ENCODE results near the gene QKI. TPM values are rescaled to one million over a fixed set of nuclear protein-coding genes. Genes with fewer than 3 reads are reported as not detected.
A peak's percentile ranks its signal among the peaks of the same experiment; 100 is the strongest.

Gene QKI
- total and polyA plus RNA-seq, 2 experiments from 2014 or later = 38.0 to 92.5 TPM

DNA sequence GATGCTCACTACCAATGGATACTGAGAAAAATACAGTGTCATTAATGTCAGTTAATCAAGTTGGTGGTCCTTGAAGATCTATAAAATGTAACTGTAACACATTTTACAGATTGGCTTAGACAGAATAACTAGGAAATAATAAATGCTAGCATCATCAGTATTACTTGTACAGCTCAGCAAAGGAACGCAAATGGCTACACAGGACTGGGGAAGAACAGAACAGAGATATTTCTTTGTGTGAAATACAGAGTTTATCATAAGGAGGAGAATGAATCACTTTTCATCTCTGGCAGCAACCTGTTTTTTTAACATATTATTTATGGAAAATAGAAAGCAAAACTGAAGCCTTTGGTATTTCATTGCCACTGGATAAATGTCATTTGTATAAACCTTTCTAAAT, 8.2 kb upstream of the QKI start:
- H3K27me3 ChIP-seq = no peaks in the 10 kb centered on the region
- TF ChIP-seq EZH2 (IDR thresholded peaks at IDR 0.05; ENCODE audit: borderline replicate concordance) (no peak), CTCF (IDR thresholded peaks at IDR 0.05; ENCODE audit: poor library complexity) (no peak), EZH2phosphoT487 (IDR thresholded peaks at IDR 0.05; ENCODE audit: low read depth, severe bottlenecking, unreplicated experiment) (no peak)
- H3K4me2 ChIP-seq = peak overlapping the region; percentile 72
- 93% methylated on average over 1 of the region's 1 CpG for WGBS (ENCODE audit: low lambda C conversion rate, missing lambda C conversion rate)
- peaks cover 5% of the 10 kb centered on the region for H3K4me1 ChIP-seq (ENCODE audit: insufficient read depth)
- H3K79me2 ChIP-seq = no peaks in the 10 kb centered on the region
- no peaks in the 10 kb centered on the region for H3K36me3 ChIP-seq (replicated peaks; ENCODE audit: insufficient read depth, low read depth)
- no peaks in the 10 kb centered on the region for H4K20me1 ChIP-seq (ENCODE audit: insufficient read depth, poor library complexity, severe bottlenecking)
- no peak for DNase-seq (ENCODE audit: low spot score)
- peak overlapping the region; percentile 54 for H2AFZ ChIP-seq
- no peak overlapping the region for H3K4me3 ChIP-seq
- H3K9me2 ChIP-seq (replicated peaks; ENCODE audit: insufficient read depth) = no peaks in the 10 kb centered on the region
- H3K9me3 ChIP-seq (ENCODE audit: low read depth) = no peaks in the 10 kb centered on the region
- peak overlapping the region; percentile 32 for H3K27ac ChIP-seq

- Histone ChIP-seq H4K20me1 (ENCODE audit: insufficient read depth, poor library complexity, severe bottlenecking) (no peaks in the 10 kb centered on the region), H3K4me3 (no peak overlapping the region), H3K36me3 (replicated peaks; ENCODE audit: insufficient read depth, low read depth) (no peaks in the 10 kb centered on the region), H3K27ac (no peak overlapping the region), H3K9me2 (replicated peaks; ENCODE audit: insufficient read depth) (no peaks in the 10 kb centered on the region), H2AFZ (no peak overlapping the region), H3K27me3 (no peaks in the 10 kb centered on the region), H3K4me2 (no peak overlapping the region), H3K9me3 (ENCODE audit: low read depth) (no peaks in the 10 kb centered on the region), H3K4me1 (ENCODE audit: insufficient read depth) (peaks cover 5% of the 10 kb centered on the region), H3K79me2 (no peaks in the 10 kb centered on the region)
- no peak for TF ChIP-seq CTCF (IDR thresholded peaks at IDR 0.05; ENCODE audit: poor library complexity)
- TF ChIP-seq EZH2phosphoT487 (IDR thresholded peaks at IDR 0.05; ENCODE audit: low read depth, severe bottlenecking, unreplicated experiment) = no peak
- no peak for TF ChIP-seq EZH2 (IDR thresholded peaks at IDR 0.05; ENCODE audit: borderline replicate concordance)
- WGBS (ENCODE audit: low lambda C conversion rate, missing lambda C conversion rate) = 93% methylated on average over 2 of the region's 2 CpGs
- no peak for DNase-seq (ENCODE audit: low spot score)
These were observed 7.7 kb upstream of the QKI start for GRCh38 chr6:163406830-163407229.

DNA sequence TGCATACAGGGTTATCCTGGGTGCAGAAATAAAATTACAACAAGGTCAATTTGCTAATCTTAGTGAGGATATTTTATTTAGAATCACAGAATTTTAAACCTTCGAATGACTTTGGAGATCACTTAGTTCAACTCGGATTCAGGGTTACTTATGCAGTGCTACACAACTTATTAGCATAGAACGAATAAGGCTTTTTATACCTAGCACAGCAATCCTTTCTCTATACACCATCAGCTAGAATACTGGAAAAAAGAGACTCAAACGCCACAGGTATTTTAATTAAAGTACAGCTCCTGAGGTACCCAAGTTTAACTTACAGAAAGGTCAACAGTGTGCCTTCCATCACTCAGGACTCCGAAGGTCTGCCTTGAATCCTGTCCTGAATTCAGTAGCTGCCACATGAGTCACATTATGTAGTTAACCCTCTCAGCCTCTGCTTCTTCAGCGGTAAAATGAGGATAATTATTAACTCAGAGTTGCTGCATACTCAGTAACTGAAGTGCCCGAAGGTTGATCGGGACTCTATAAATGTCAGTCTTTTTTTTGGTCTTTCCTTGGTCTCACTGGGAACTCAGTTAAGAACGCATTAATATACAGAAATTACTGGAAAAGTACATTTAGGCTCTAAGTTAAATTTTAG, 6.0 kb upstream of the QKI start:
- DNase-seq (ENCODE audit: low spot score) = peak; percentile 52

More for the DNA sequence above, 6.0 kb upstream of the QKI start:
- Histone ChIP-seq H3K36me3 (replicated peaks; ENCODE audit: insufficient read depth, low read depth) (no peaks in the 10 kb centered on the region), H3K4me2 (no peak overlapping the region), H3K27me3 (no peaks in the 10 kb centered on the region), H2AFZ (no peak overlapping the region), H3K79me2 (no peaks in the 10 kb centered on the region), H3K9me2 (replicated peaks; ENCODE audit: insufficient read depth) (no peaks in the 10 kb centered on the region), H4K20me1 (ENCODE audit: insufficient read depth, poor library complexity, severe bottlenecking) (no peaks in the 10 kb centered on the region), H3K4me1 (ENCODE audit: insufficient read depth) (peaks cover 5% of the 10 kb centered on the region), H3K4me3 (no peak overlapping the region), H3K27ac (no peak overlapping the region), H3K9me3 (ENCODE audit: low read depth) (no peaks in the 10 kb centered on the region)
- no peak for TF ChIP-seq EZH2phosphoT487 (IDR thresholded peaks at IDR 0.05; ENCODE audit: low read depth, severe bottlenecking, unreplicated experiment)
- no peak for TF ChIP-seq EZH2 (IDR thresholded peaks at IDR 0.05; ENCODE audit: borderline replicate concordance)
- no peak for TF ChIP-seq CTCF (IDR thresholded peaks at IDR 0.05; ENCODE audit: poor library complexity)
- WGBS (ENCODE audit: low lambda C conversion rate, missing lambda C conversion rate) = 63% methylated on average over 9 of the region's 9 CpGs

All from hepatocyte (in vitro differentiated cells).